ENCODE results near the gene FAM120B.
"Not testable (repeated sequence)": the region's sequence is repeated elsewhere in the genome, so short reads cannot be mapped to it uniquely, and the experiment has no call there.

The FAM120B gene

GRCh38 chr6:170394980-170395379, 88.4 kb downstream of the FAM120B start:
- no peak for DNase-seq

- DNase-seq = not testable (repeated sequence)
Observed at GRCh38 chr6:170398743-170399369, 92.3 kb downstream of the FAM120B start.

GRCh38 chr6:170399955-170400558, 93.5 kb downstream of the FAM120B start:
- DNase-seq = not testable (repeated sequence)

- no peak for DNase-seq
Observed at GRCh38 chr6:170402318-170403040, 95.9 kb downstream of the FAM120B start.

- no peak for DNase-seq
Observed at GRCh38 chr6:170403451-170403850, 96.9 kb downstream of the FAM120B start.

- DNase-seq = no peak
Observed at GRCh38 chr6:170404036-170404435, 97.5 kb downstream of the FAM120B start.

- DNase-seq = no peak
Observed at GRCh38 chr6:170404697-170405096, 98.1 kb downstream of the FAM120B start.

GRCh38 chr6:170405311-170405975, 98.9 kb downstream of the FAM120B start:
- DNase-seq = no peak

GRCh38 chr6:170407200-170407599, 100.6 kb downstream of the FAM120B start:
- DNase-seq = no peak

GRCh38 chr6:170407932-170408331, 101.4 kb downstream of the FAM120B start:
- no peak for DNase-seq

- not testable (repeated sequence) for DNase-seq
Observed at GRCh38 chr6:170409746-170410145, 103.2 kb downstream of the FAM120B start.

GRCh38 chr6:170410241-170410640, 103.7 kb downstream of the FAM120B start:
- DNase-seq = no peak

GRCh38 chr6:170415318-170415717, 108.8 kb downstream of the FAM120B start:
- DNase-seq = no peak

- DNase-seq = no peak
Observed at GRCh38 chr6:170416303-170416702, 109.7 kb downstream of the FAM120B start.

GRCh38 chr6:170416959-170417606, 110.5 kb downstream of the FAM120B start:
- no peak for DNase-seq

- DNase-seq = no peak
Observed at GRCh38 chr6:170417881-170418280, 111.3 kb downstream of the FAM120B start.

GRCh38 chr6:170420283-170420682, 113.7 kb downstream of the FAM120B start:
- no peak for DNase-seq

- DNase-seq = no peak
Observed at GRCh38 chr6:170420791-170421776, 114.5 kb downstream of the FAM120B start.

GRCh38 chr6:170421921-170422320, 115.4 kb downstream of the FAM120B start:
- no peak for DNase-seq

- no peak for DNase-seq
Observed at GRCh38 chr6:170423030-170423429, 116.5 kb downstream of the FAM120B start.

- DNase-seq = no peak
Observed at GRCh38 chr6:170423814-170424603, 117.5 kb downstream of the FAM120B start.

Measured in activated CD4-positive, alpha-beta T cell treated with anti-CD3 and anti-CD28 coated beads, Interleukin-2, amount 50 U/mL, for 16 hours (primary cell).